HG03060 (cell line): ENCODE data around the gene PLCXD1.

ENCODE experiments used
- ATAC-seq: cut with Tn5 transposase; IDR thresholded peaks from one replicate; pipeline ENCODE4 v1.9.1; 2021; ENCODE audit warnings: low read depth, moderate number of reproducible peaks; ENCODE audit not compliant: unreplicated experiment

The PLCXD1 gene

GRCh38 chrX:332496-332860 is 51.3 kb downstream of the PLCXD1 start:
- no peak for ATAC-seq

DNA sequence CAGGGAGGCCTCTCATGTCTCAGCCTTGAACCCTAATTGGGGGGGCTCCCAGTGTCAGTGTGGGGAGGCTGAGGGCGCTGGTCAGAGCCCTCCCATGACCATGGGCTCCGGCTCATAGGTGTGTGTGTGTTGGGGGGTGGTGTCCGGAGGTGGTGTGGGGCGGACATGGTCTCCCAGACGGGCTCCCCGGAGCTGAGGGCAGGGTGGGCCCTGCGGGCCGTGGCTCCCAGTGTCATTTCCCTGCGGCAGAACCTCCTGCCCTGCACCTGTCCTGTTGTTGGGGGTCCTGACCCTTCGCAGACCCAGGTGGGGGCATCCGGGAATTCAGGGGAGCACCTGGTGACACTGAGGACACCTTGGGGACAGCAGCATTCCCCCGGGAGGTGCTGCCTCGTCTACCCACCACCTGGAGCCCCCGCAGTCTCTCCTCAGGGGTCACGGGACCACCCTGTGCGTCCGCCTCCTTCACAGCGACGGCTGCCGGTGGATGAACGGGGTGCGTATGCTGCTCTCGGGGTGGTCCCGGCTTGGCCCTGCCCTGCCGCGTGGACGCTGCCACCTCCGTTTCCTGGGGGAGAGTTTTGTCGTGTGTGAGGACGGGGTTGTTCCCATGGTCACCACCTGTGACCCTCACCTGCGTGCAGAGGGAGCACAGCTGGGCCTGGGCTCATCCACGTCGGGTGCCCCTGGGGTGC is 51.9 kb downstream of the PLCXD1 start:
- ATAC-seq = no peak

DNA sequence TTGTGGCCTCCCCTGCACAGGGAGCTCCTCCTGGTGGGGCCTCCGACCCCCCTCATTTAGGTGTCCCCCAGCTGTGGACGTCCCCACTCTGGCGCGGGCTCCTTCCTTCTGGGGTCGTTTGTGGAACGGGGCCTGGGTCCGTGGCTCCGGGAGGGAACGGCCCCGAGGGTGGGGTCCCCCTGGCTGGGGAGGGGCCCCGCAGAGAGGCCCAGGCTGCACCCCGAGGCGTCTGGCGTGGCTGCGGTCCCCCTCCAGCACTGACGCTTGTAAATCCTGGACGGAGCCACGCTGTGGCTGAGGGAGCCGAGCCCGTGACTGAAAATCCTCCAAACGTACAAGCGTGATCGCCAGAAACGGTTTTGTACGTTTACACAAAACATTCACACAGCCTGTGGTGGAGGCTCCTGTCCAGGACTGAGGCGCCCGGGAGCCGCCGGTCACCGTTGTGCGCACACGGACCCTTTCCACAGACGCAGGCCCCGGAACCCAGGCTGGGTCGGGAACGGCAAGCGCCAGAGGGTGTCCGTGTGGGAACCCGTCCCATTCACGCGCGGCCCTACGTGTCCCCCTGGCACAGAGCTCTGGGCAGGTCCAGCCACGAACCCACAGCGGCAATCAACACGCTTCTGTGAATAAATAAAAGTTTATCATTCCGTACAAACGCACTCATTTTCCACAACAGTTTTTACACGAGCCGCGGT is 52.6 kb downstream of the PLCXD1 start:
- ATAC-seq = no peak

GRCh38 chrX:334331-334891 is 53.2 kb downstream of the PLCXD1 start:
- no peak for ATAC-seq

- no peak for ATAC-seq
Observed at GRCh38 chrX:334971-335757, 54.0 kb downstream of the PLCXD1 start.

GRCh38 chrX:335758-336155 is 54.6 kb downstream of the PLCXD1 start:
- ATAC-seq = no peak

DNA sequence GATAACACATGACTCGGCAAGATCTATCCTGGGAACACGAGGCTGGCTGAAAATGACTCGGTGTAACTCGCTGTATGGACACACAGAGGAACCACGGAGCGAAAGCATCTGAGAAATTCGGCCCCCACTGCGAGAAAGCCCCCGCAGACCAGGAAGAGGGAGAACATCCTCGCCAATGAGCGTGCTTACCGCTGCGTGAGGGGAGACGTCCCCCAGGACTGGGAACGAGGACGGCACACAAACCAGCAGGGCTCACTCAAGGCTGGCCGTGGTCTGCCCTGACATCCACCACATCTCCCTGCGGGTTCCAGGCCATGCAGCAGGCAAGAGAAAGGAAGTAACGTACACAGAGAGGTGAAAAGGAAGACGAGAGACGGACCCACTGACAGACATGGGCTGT is 55.0 kb downstream of the PLCXD1 start:
- ATAC-seq = no peak

- no peak for ATAC-seq
Observed at GRCh38 chrX:337331-337831, 56.2 kb downstream of the PLCXD1 start.

GRCh38 chrX:338281-338835 is 57.2 kb downstream of the PLCXD1 start:
- no peak for ATAC-seq

- no peak for ATAC-seq
Observed at GRCh38 chrX:338836-339400, 57.7 kb downstream of the PLCXD1 start.

DNA sequence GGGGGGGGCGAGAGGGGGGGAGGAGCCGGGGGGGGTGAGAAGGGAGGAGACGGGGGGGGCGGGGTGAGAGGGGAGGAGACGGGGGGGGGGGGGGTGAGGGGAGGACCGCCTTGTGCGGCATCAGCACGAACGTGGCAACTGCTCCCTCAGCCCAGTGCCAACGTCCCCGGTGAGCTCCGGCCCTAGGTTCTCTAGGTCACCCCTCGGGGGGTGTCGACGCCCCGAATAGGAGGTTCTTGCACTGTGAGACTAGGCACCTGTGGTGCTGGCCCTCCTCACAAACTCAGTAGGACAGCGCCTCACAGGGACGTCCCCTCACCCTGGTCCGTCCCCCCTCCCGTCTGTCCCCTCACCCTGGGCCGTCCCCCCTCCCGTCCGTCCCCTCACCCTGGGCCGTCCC is 58.9 kb downstream of the PLCXD1 start:
- no peak for ATAC-seq

DNA sequence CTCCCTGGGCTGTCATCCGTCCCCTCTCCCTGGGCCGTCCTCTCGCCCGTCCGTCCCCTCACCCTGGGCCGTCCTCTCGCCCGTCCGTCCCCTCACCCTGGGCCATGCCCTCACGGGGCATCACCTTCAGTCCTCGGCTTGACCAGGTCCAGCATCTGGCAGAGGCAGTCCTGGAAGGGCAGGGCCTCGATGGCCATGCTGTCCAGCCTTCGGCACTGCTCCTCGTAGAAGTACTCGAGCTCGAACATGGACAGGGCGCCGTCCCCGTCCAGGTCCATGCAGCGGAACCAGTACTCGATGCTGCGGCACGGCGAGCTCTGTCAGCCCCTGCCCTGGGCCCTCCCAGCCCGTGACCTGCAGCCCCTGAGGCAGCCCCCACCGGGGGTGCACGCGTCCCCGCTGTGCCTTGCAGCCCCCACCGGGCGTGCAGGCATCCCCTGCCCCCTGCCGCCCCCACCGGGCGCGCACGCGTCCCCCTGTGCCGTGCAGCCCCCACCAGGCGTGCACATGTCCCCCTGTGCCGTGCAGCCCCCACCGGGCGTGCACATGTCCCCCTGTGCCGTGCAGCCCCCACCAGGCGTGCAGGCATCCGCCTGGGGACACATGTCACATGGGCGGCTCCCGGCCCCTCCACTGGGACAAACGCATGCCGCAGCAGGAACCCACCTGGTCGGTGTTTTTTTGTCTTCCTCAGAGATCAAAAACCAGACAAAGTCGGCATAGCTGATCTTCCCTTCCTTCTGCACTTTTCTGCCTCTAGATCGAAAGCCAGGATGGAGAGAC is 59.7 kb downstream of the PLCXD1 start:
- ATAC-seq = no peak

DNA sequence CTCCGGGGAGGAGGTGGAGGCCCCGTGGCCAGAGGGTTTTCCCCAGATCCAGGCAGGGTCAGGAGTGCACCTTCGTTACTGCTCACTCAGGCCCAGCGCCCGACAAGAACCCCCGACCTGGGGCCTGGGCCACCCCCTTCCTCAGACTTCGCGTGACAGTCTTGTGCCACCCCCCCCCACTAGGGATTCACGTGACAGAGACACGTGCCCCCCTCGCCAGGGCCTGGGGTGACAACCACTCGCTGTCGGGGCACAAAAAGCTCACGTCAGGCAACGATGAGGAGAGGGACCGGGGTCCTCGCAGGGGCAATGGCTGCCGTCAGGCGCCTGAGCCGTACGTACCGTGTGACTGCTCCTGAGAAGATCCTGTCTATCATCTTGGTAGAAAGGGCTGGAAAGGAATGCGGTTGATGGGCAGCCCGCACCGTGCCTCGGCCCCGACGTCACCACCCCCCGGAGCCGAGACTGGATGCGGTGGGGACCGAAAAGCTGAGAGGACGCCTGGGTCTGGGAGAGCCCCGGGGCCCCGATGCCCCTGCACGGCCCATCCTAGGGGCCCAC is 60.4 kb downstream of the PLCXD1 start:
- ATAC-seq = no peak

DNA sequence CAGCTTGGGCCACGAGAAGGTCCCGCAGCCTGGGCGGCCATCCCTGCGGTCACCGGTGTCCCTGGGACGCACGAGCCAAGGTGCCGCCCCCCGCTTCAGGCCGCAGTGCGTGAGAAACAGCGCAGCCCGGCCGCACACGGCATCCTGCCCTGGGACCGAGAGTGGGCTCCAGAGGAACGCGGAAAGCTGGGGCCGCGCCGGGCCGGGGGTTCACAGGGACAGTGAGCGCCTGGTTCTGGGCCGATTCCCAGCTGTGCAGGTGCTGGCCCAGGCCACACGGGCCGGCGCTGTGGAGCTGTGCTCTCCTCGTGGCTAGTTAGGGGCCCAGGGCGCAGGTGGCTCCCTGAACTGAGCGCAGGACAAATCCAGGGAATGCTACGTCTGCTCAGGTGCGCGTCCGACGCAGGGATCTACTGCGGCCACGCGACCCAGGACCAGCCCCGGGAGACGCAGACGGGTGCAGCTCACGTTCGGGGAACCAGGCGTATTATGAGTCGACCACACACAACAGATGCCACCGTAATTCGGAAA is 63.3 kb downstream of the PLCXD1 start:
- ATAC-seq = no peak

GRCh38 chrX:345020-345925 is 64.1 kb downstream of the PLCXD1 start:
- ATAC-seq = no peak

GRCh38 chrX:346034-346813 is 65.0 kb downstream of the PLCXD1 start:
- no peak for ATAC-seq

DNA sequence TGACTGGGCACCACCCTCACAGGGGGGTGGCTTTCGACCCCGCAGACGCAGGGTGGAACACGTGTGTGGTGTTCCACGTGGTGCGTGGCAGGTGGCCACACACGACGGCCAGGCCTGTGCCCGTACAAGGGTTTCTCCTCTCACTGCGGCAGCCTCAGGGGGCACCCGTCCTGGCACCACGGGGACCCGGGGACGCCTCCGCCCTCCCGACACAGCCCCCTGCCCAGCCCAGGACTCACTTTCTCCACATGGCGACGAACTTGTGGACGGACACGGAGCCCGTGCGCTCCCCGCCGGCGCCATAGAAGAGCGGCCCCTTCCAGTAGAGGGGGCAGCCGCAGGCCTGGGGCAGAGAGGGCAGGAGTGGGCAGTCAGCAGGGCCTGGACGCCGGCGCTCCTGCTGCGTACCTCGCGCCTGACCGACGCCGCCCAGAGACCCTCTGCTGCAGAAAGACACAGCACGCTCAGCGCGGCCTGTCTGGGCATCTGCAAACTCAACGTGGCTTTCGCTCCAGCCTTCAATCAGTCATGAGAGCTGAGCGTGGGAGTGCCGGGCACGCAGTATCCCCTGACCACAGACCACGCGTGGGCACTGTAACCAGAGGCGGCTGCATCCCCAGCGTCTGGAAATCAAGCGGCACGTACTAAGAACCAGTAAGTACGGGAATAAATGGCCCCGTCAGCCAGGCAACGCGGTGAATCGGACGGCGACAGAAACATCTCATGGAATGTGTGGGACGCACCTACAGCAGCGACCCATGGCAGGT is 66.4 kb downstream of the PLCXD1 start:
- ATAC-seq = no peak
